GM18502 (cell line): ENCODE results near the gene NOS1AP.
"Not testable (repeated sequence)": the region's sequence is repeated elsewhere in the genome, so short reads cannot be mapped to it uniquely, and the experiment has no call there.

Source experiments
- ATAC-seq: cut with Tn5 transposase; IDR thresholded peaks from one replicate; pipeline ENCODE4 v1.9.1; 2021; ENCODE audit warnings: mild to moderate bottlenecking; ENCODE audit not compliant: unreplicated experiment, poor library complexity

NOS1AP gene

GRCh38 chr1:162316187-162316586 lies 246.7 kb downstream of the NOS1AP start:
- no peak for ATAC-seq

- no peak for ATAC-seq
Observed at GRCh38 chr1:162317621-162318020, 248.1 kb downstream of the NOS1AP start.

DNA sequence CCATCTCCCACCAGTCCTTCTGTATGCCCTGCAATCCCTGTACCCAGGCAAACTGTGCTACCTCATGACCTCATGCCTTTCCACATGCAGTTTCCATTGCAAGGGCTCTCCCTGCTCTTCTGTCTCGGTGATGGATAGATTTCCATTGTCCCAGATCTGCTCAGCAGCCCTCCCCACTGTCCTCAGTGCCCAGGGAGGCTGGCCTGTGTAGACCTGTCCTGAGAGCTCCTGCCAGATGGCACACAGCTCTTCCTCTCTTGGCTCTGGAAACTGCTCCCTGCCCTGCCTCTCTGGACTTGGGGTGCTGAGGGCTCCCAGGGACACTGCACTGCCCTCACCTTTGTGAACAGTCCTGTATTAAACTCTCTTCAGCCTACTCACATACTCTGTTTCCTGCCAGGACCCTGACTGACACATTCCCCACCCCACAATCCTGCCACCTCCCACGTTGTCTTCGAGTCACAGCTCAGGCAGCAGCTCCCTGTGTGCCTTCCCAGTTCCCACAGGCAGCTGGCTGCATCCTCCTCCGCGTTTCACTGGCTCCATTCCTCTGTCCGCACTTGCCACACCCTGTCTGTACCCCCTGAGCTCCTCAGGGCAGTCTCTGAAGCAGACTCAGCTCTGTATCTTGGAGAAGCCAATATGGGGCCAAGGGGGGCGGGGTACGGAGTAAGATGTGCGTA lies 250.1 kb downstream of the NOS1AP start:
- ATAC-seq, result no peak

GRCh38 chr1:162321809-162322422 lies 252.4 kb downstream of the NOS1AP start:
- ATAC-seq, result no peak

DNA sequence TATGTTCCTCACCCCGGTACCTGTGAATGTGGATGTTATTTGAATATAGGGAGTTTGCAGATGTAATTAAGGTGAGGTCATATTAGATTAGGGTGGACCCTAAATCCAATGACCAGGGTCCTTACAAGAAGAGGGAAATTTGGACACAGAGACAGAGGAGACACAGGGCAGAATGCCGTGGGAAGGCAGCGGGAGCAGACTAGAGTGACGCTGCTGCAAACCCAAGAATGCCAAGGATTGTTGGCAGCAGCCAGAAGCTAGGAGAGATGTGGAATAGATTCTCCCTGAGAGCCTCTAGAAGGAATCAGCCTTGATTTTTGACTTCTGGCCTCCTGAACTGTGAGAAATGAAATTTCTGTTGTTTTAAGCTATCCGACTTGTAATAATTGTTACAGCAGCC lies 253.5 kb downstream of the NOS1AP start:
- ATAC-seq, result no peak

GRCh38 chr1:162324396-162324795 lies 254.9 kb downstream of the NOS1AP start:
- ATAC-seq, result no peak

- no peak for ATAC-seq
Observed at GRCh38 chr1:162326559-162326958, 257.1 kb downstream of the NOS1AP start.

GRCh38 chr1:162327144-162327787 lies 257.8 kb downstream of the NOS1AP start:
- ATAC-seq, result no peak

DNA sequence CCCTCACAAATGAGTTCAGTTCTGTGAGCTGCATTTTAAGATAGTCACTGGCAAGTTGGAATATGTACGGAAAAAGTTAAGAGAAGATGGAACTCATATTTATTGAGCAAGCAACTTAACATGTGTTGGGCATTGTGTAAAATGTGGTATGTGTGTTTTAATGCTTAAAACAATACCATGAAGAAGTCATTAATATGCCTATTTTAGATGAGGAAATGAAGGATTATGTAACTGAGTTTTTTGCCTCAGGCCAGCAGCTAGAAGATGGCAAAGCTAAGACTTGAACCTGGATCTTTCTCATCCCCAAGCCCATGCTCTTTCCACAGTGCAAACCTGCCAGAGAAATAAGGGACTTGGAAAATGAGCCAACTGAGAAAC lies 258.3 kb downstream of the NOS1AP start:
- ATAC-seq, result no peak

GRCh38 chr1:162328512-162328911 lies 259.0 kb downstream of the NOS1AP start:
- no peak for ATAC-seq

- ATAC-seq, result no peak
Observed at GRCh38 chr1:162329826-162330225, 260.3 kb downstream of the NOS1AP start.

DNA sequence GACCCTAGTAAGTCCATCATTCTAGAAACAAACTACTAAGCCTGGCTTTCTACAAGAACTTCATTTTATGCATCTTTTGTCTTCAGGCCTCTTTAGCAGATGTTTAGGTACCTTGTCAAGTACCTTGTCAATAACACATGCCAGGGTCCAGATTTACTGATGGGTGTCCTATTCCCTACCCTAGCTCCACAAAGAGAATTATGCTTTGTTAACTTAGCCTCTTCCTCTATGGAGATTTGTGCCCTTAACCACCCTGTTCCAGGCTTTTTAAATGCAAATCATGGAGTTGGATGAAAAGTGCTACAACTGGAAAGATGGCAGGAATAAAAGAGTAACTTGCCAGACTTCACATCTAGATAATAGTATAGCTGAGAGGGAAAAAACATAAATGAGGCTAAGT lies 264.5 kb downstream of the NOS1AP start:
- no peak for ATAC-seq

GRCh38 chr1:162335126-162335525 lies 265.6 kb downstream of the NOS1AP start:
- ATAC-seq, result no peak

GRCh38 chr1:162336621-162337285 lies 267.3 kb downstream of the NOS1AP start:
- ATAC-seq, result no peak

DNA sequence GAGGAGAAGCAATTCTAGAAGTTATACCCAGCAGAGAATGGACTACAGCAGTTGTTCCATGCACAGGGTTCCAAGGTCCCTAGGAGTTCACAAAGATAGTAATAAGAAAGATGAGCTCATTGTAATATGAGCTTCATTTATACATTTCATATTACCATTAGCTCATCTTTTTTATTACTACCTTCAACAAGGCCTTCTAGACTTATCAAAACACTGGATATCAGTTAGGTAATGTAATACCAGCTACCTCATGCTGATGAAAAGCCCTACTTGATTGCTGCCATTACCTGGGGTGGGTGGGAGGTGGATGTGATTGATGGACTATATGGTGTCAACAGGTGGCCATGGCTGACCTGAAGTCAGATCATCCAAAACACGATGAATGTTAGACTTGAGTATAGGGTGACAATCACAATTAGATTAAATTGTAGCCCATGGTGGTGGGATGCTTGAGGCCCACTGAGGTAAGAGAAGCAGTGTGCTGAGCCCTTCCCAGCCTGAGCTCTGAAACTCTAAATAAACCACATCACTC lies 273.0 kb downstream of the NOS1AP start:
- no peak for ATAC-seq

GRCh38 chr1:162343470-162343869 lies 274.0 kb downstream of the NOS1AP start:
- no peak for ATAC-seq

DNA sequence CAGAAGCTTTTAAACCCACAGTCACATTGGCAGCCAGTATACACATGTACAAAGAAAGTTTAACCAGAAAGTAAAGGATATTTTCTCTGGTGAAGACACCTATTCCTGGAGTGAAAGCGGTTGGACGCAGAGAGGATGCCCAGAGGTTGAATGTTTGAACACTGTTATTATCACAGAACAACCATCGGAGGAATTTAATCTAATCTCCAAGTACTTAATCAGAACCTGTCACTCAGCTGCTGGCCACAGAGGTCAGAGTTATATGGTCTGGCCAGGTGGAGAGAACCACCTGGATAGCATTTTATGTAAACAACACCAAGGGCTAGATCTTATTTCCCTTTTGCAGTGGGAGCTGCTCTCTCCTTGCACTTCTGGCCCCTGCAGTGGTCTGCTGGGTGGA lies 277.8 kb downstream of the NOS1AP start:
- ATAC-seq, result no peak

DNA sequence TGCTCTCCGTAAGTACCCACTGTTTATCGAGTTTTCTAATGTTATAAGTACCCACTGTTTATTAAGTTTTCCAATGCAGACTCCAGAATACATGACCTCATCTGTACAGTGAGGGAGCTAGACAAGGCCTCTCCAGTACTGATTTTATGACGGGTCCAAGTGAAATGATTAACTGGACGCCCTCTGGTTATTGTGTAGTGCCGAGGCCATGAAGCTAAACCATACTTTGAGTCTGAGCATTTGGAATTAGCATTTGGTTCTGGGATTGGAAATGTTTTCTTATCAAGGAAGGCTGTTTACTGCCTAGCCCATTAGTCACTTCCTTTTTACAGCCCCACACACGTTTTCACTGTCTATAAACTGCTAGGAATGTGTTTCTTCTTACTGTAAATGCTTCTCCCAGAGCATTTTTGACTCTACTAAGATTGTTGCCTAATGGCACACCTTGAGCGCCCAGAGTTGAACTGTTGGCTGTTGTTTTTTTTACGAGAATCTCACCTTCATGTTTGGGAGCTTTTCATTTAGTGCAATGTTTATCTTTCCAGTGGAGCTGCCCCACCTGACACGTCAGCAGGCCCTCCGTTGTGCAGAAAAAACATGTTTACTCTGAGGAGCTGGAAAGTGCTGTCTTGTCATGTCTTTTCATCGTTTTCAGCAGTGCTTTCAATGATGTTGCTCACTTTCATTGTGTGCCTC lies 280.3 kb downstream of the NOS1AP start:
- ATAC-seq, result no peak

GRCh38 chr1:162351246-162351842 lies 281.9 kb downstream of the NOS1AP start:
- ATAC-seq, result no peak

GRCh38 chr1:162351874-162352273 lies 282.4 kb downstream of the NOS1AP start:
- ATAC-seq, result not testable (repeated sequence)
